Prostate gland (tissue), 2 donors: ENCODE results near the gene RCN1.

ENCODE experiments used
- POLR2A ChIP-seq: fragments of 450-650 bp; IDR thresholded peaks from one replicate; pipeline ENCODE4 v1.6.1; 2016; ENCODE audit warnings: antibody characterized with exemption, mild to moderate bottlenecking
- POLR2AphosphoS5 ChIP-seq: sonication (generic); formaldehyde crosslinking; IDR thresholded peaks from one replicate; pipeline ENCODE4 v1.6.1; 2017; ENCODE audit warnings: antibody characterized with exemption
- TF ChIP-seq, protein P1 (sequence below), 4 experiments: fragments of 200-600 bp in 2 of 4; fragments of 450-650 bp in 2 of 4; sonication (generic) in 2 of 4; IDR thresholded peaks; 1 replicate in 3 of 4; 2 replicates in 1 of 4; pipeline ENCODE4 v1.5.1; 2016 to 2019; ENCODE audit warnings: antibody characterized with exemption in 4 of 4, mild to moderate bottlenecking in 2 of 4, moderate library complexity in 2 of 4

DNA sequence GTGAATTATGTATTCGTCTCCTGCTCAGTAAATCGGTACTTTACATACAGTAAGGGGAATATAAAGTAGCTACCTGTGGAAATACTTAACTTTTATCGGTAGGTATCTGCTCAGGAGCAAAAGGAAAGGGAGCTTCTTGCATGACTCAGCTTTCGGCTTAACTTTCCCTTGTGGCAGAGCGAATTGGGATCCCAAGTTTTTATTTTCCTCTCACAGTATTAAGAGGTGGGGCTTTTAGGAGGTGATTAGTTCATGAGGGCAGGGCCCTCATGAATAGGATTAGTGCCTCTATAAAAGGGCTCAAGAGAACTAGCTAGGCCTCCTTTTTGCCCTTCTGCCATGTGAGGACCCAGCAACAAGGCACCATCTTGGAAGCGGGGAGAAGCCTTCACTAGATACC is 18.7 kb downstream of the RCN1 start:
- TF ChIP-seq, protein P1, sequence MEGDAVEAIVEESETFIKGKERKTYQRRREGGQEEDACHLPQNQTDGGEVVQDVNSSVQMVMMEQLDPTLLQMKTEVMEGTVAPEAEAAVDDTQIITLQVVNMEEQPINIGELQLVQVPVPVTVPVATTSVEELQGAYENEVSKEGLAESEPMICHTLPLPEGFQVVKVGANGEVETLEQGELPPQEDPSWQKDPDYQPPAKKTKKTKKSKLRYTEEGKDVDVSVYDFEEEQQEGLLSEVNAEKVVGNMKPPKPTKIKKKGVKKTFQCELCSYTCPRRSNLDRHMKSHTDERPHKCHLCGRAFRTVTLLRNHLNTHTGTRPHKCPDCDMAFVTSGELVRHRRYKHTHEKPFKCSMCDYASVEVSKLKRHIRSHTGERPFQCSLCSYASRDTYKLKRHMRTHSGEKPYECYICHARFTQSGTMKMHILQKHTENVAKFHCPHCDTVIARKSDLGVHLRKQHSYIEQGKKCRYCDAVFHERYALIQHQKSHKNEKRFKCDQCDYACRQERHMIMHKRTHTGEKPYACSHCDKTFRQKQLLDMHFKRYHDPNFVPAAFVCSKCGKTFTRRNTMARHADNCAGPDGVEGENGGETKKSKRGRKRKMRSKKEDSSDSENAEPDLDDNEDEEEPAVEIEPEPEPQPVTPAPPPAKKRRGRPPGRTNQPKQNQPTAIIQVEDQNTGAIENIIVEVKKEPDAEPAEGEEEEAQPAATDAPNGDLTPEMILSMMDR (IDR thresholded peaks at IDR 0.05): no peak
- TF ChIP-seq POLR2AphosphoS5 (no peak), POLR2A (no peak)
